Esophagus muscularis mucosa (tissue), 4 donors: Measurements from ENCODE around the gene DOCK3. TPM values are rescaled to one million over a fixed set of nuclear protein-coding genes. Genes with fewer than 3 reads are reported as not detected.
"Not testable (repeated sequence)": the region's sequence is repeated elsewhere in the genome, so short reads cannot be mapped to it uniquely, and the experiment has no call there.

Experiments
- DNase-seq: peaks from one replicate; pipeline ENCODE4 v3.0.0-alpha.2; 2017; ENCODE audit errors: extremely low spot score
- H3K27ac ChIP-seq, 4 donors: fragments of 200-600 bp; sonication (generic); replicated peaks in 1 of 4; 1 replicate in 3 of 4; 2 replicates in 1 of 4; pipeline ENCODE4 v1.5.1; 2016 to 2019; ENCODE audit warnings: mild to moderate bottlenecking in 1 of 4
- H3K27me3 ChIP-seq, 4 donors: fragments of 200-600 bp; sonication (generic); one replicate each; pipeline versions ENCODE4 v1.5.1 to v1.6.0; 2016 to 2019
- H3K36me3 ChIP-seq, 4 donors: fragments of 200-600 bp; sonication (generic); one replicate each; pipeline ENCODE4 v1.5.1; 2016 to 2019
- H3K4me1 ChIP-seq, 4 donors: fragments of 200-600 bp; sonication (generic); one replicate each; pipeline ENCODE4 v1.5.1; 2016 to 2019
- H3K4me3 ChIP-seq, 4 donors: fragments of 200-600 bp; sonication (generic); 1 replicate in 2 of 4; 2 replicates in 2 of 4; pipeline ENCODE4 v1.5.1; 2016 to 2019; ENCODE audit warnings: mild to moderate bottlenecking in 4 of 4, moderate library complexity in 1 of 4
- H3K9me3 ChIP-seq, 4 donors: fragments of 200-600 bp; sonication (generic); 1 replicate in 3 of 4; 2 replicates in 1 of 4; pipeline ENCODE4 v1.5.1; 2016 to 2019
- EP300 ChIP-seq: sonication (generic); formaldehyde crosslinking; IDR thresholded peaks from one replicate; pipeline ENCODE4 v1.6.1; 2017; ENCODE audit warnings: antibody characterized with exemption
- POLR2A ChIP-seq: fragments of 450-650 bp; IDR thresholded peaks from one replicate; pipeline ENCODE4 v1.6.1; 2017; ENCODE audit warnings: antibody characterized with exemption, moderate library complexity, mild to moderate bottlenecking, low read depth
- POLR2AphosphoS5 ChIP-seq, 2 donors: sonication (generic); formaldehyde crosslinking; IDR thresholded peaks; one replicate each; pipeline ENCODE4 v1.6.1; 2017; ENCODE audit warnings: antibody characterized with exemption in 2 of 2
- WGBS: methylation state at CpG from one replicate; pipeline ENCODE4 v1.1.5; 2018; 5-methylcytosine and 5-hydroxymethylcytosine counted together
- intact Hi-C: fragments of 100-400 bp; cut with DNase I; formaldehyde crosslinking; loops from one replicate; pipeline ENCODE4 v1.15.1; 2023
- total RNA-seq, 4 donors: library from RNA; depleted of rRNA; stranded (reverse); fragments of >200 nt; gene quantifications; one replicate each; pipeline versions ENCODE4 v1.1.0 to v1.2.1, GENCODE V29; 2016
- TF ChIP-seq, protein P1 (sequence below), 3 experiments: fragments of 200-600 bp in 2 of 3; fragments of 450-650 bp in 1 of 3; sonication (generic) in 2 of 3; IDR thresholded peaks; one replicate each; pipeline ENCODE4 v1.5.1; 2017 to 2019; ENCODE audit warnings: antibody characterized with exemption in 3 of 3, mild to moderate bottlenecking in 2 of 3, moderate library complexity in 1 of 3

DOCK3 gene
- total RNA-seq, 4 donors from 2014 or later, result 5.4 to 10.6 (median 7.2) TPM

- Histone ChIP-seq H3K36me3 (no peaks in the 10 kb centered on the region), H3K27me3 (no peaks in the 10 kb centered on the region), H3K9me3 (peaks cover 0 to 5% (median 0%) of the 10 kb centered on the region in 4 donors), H3K27ac (no peak overlapping the region), H3K4me3 (no peak overlapping the region), H3K4me1 (no peaks in the 10 kb centered on the region)
- no peak for DNase-seq
- intact Hi-C loops, result no loop called here
- TF ChIP-seq POLR2A, result no peak
- TF ChIP-seq, protein P1, sequence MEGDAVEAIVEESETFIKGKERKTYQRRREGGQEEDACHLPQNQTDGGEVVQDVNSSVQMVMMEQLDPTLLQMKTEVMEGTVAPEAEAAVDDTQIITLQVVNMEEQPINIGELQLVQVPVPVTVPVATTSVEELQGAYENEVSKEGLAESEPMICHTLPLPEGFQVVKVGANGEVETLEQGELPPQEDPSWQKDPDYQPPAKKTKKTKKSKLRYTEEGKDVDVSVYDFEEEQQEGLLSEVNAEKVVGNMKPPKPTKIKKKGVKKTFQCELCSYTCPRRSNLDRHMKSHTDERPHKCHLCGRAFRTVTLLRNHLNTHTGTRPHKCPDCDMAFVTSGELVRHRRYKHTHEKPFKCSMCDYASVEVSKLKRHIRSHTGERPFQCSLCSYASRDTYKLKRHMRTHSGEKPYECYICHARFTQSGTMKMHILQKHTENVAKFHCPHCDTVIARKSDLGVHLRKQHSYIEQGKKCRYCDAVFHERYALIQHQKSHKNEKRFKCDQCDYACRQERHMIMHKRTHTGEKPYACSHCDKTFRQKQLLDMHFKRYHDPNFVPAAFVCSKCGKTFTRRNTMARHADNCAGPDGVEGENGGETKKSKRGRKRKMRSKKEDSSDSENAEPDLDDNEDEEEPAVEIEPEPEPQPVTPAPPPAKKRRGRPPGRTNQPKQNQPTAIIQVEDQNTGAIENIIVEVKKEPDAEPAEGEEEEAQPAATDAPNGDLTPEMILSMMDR (IDR thresholded peaks at IDR 0.05), result no peak
- TF ChIP-seq POLR2AphosphoS5 (IDR thresholded peaks at IDR 0.05), result no peak
- WGBS, result 91% methylated on average over 2 of the region's 2 CpGs
Observed at GRCh38 chr3:51122944-51123343, 448.2 kb downstream of the DOCK3 start.

- no peak overlapping the region for H3K27ac ChIP-seq
- intact Hi-C loops, result no loop called here
- 100% methylated on average over 3 of the region's 3 CpGs for WGBS
Observed at GRCh38 chr3:51123531-51123930, 448.8 kb downstream of the DOCK3 start.

DNA sequence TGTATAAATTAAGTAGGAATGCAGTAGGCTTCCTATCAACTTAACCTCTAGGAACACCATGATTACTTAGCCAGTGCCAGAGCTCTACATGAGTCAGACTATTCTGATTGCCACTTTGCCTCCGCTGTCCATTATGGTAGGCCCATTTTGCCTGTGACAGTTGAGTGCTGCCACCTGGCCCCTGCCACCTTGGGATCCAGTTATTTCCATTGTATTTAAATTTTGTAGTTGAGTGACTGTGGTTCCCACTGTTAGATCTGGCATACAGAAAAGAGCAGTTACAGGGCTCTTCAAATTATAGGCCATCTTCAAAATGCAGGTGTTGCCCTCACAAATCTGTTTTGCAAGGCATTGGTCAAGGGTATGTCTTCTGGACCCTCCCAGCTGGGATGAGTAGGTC lies 456.9 kb downstream of the DOCK3 start:
- peaks cover 0 to 20% (median 15%) of the 10 kb centered on the region in 4 donors for H3K9me3 ChIP-seq
- H3K4me3 ChIP-seq, H3K27me3 ChIP-seq, H3K4me1 ChIP-seq, H3K36me3 ChIP-seq, DNase-seq, H3K27ac ChIP-seq, intact Hi-C loops: not testable (repeated sequence)
- WGBS, result 85% methylated on average over 1 of the region's 1 CpG

More at GRCh38 chr3:51123531-51123930, 448.8 kb downstream of the DOCK3 start:
- Histone ChIP-seq H3K27me3 (no peaks in the 10 kb centered on the region), H3K9me3 (peaks cover 0 to 5% (median 0%) of the 10 kb centered on the region in 4 donors), H3K36me3 (no peaks in the 10 kb centered on the region), H3K4me1 (no peaks in the 10 kb centered on the region), H3K4me3 (no peak overlapping the region)
- DNase-seq, result no peak
- TF ChIP-seq EP300, result no peak
- TF ChIP-seq, protein P1 (IDR thresholded peaks at IDR 0.05), result no peak
- TF ChIP-seq POLR2A, result no peak
- no peak for TF ChIP-seq POLR2AphosphoS5 (IDR thresholded peaks at IDR 0.05)

DNA sequence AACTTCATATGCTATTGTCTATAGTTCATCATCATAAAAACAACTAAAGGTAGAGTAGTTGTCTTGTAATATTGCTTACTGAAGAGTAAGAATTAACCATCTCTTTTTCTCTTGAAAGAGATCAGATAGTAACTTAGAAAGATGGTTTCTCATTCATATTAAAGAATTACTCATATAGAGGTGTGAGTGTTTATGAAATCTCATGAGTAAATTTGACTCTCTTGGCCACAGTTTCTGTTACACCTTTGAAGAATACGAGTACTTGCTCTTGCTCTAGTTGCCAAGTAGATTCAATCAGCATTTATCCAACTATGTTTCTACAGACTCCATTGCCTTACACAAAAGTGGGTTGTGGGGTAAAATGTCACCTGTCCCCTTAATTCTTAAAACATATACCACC lies 463.0 kb downstream of the DOCK3 start:
- Histone ChIP-seq H3K4me1 (no peaks in the 10 kb centered on the region), H3K4me3 (no peak overlapping the region), H3K9me3 (peaks cover 0 to 2% (median 0%) of the 10 kb centered on the region in 4 donors), H3K36me3 (no peaks in the 10 kb centered on the region), H3K27me3 (no peaks in the 10 kb centered on the region), H3K27ac (no peak overlapping the region)
- intact Hi-C loops, result no loop called here
- no peak for DNase-seq
- no peak for TF ChIP-seq EP300
- TF ChIP-seq POLR2A, result no peak
- TF ChIP-seq, protein P1 (IDR thresholded peaks at IDR 0.05), result no peak
- TF ChIP-seq POLR2AphosphoS5 (IDR thresholded peaks at IDR 0.05), result no peak
- WGBS, result 87% methylated on average over 1 of the region's 1 CpG

GRCh38 chr3:51139616-51140015 lies 464.9 kb downstream of the DOCK3 start:
- DNase-seq, result no peak
- Histone ChIP-seq H3K4me3 (no peak overlapping the region), H3K9me3 (no peaks in the 10 kb centered on the region), H3K36me3 (no peaks in the 10 kb centered on the region), H3K4me1 (no peaks in the 10 kb centered on the region), H3K27ac (no peak overlapping the region), H3K27me3 (no peaks in the 10 kb centered on the region)
- TF ChIP-seq EP300, result no peak
- TF ChIP-seq, protein P1 (IDR thresholded peaks at IDR 0.05), result no peak
- TF ChIP-seq POLR2A, result no peak
- TF ChIP-seq POLR2AphosphoS5 (IDR thresholded peaks at IDR 0.05), result no peak
- intact Hi-C loops, result no loop called here
- 90% methylated on average over 1 of the region's 1 CpG for WGBS
